ENCODE data around the gene EPHB2.
A peak's percentile ranks its signal among the peaks of the same experiment; 100 is the strongest.

EPHB2 gene

DNA sequence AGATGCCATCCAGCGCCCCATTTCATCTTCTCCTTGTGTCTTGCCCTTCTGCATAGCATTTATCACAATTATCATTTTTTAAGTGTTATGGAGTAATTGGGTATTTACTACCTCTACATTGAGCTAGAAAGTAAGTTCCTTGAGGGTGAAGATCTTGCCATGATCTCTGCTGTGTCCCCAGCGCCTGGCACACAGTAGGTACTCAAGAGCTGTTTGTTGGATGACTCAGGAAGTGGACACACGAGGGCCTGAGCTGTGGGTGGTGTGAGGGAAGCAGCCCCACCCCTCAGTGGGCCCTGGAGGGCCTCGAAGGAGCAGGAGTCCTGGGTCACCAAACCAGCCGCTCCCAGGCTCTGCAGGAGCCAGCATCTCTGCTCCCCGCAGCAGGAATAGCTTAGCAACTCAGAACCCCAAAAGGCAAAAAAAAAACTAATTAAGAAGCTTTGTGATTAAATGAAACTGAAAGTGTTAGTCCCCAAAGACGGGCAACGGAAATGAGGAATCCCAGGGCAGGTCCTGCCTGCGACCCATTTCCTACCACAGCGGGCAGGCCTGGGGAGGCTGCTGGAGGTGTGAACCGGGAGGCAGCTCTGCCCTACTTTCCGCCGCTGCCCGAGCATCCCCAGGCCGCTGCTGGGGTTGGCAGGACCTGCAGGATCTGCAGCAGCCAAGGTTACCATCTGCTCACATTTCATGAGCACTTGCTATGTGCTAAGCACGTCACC, 174.3 kb downstream of the EPHB2 start:
- no peak overlapping the region for H3K27ac ChIP-seq (ENCODE audit: insufficient read depth in 1 of 2, low read depth in 1 of 2, low read length in 2 of 2, poor library complexity in 1 of 2, severe bottlenecking in 2 of 2)
- peak overlapping the region in 3 of 7 experiments; percentile 14 to 60 (median 40) for H3K4me3 ChIP-seq (ENCODE audit: control insufficient read depth in 1 of 7, extremely low read depth in 1 of 7, insufficient read depth in 4 of 7, low read depth in 2 of 7, low read length in 6 of 7)
- H3K36me3 ChIP-seq (ENCODE audit: control insufficient read depth in 4 of 4, insufficient read depth in 4 of 4, low read length in 3 of 4), result no peaks in the 10 kb centered on the region
- ChIA-PET CTCF (interaction anchor here (1.3 to 1.9 kb wide), 2 partner anchors 11 to 181 kb away, joined by 3 to 6 read pairs; no protein-coding TSS in a partner anchor), POLR2A (interaction anchor here (1.0 kb wide), 1 partner anchor 17 kb away, joined by 6 read pairs; no protein-coding TSS in a partner anchor)
- H3K4me1 ChIP-seq (ENCODE audit: control extremely low read depth in 1 of 4, control insufficient read depth in 4 of 4, insufficient read depth in 4 of 4, low read length in 3 of 4), result peaks cover 0 to 13% (median 7%) of the 10 kb centered on the region in 4 experiments
- H3K27me3 ChIP-seq (replicated peaks in 2 of 5; ENCODE audit: control insufficient read depth in 4 of 5, insufficient read depth in 5 of 5, low read length in 4 of 5), result no peaks in the 10 kb centered on the region
- H3K9me3 ChIP-seq (ENCODE audit: control extremely low read depth in 1 of 5, control insufficient read depth in 4 of 5, insufficient read depth in 2 of 5, low read depth in 1 of 5, low read length in 4 of 5), result no peaks in the 10 kb centered on the region
- WGBS (ENCODE audit: insufficient coverage), result 17% methylated on average over 9 of the region's 16 CpGs
- peak; percentile 54 to 78 (median 75) for DNase-seq

- ChIA-PET POLR2A (no interaction called here), CTCF (interaction anchor here (1.3 to 1.9 kb wide), 2 partner anchors 13 to 182 kb away, joined by 3 to 6 read pairs; no protein-coding TSS in a partner anchor)
- Histone ChIP-seq H3K4me1 (ENCODE audit: control extremely low read depth in 1 of 4, control insufficient read depth in 4 of 4, insufficient read depth in 4 of 4, low read length in 3 of 4) (peaks cover 0 to 9% (median 5%) of the 10 kb centered on the region in 4 experiments), H3K27me3 (replicated peaks in 2 of 5; ENCODE audit: control insufficient read depth in 4 of 5, insufficient read depth in 5 of 5, low read length in 4 of 5) (peaks cover 0 to 1% (median 0%) of the 10 kb centered on the region in 5 experiments), H3K36me3 (ENCODE audit: control insufficient read depth in 4 of 4, insufficient read depth in 4 of 4, low read length in 3 of 4) (no peaks in the 10 kb centered on the region), H3K27ac (ENCODE audit: insufficient read depth in 1 of 2, low read depth in 1 of 2, low read length in 2 of 2, poor library complexity in 1 of 2, severe bottlenecking in 2 of 2) (no peak overlapping the region), H3K4me3 (ENCODE audit: control insufficient read depth in 1 of 7, extremely low read depth in 1 of 7, insufficient read depth in 4 of 7, low read depth in 2 of 7, low read length in 6 of 7) (no peak overlapping the region), H3K9me3 (ENCODE audit: control extremely low read depth in 1 of 5, control insufficient read depth in 4 of 5, insufficient read depth in 2 of 5, low read depth in 1 of 5, low read length in 4 of 5) (no peaks in the 10 kb centered on the region)
- no peak for DNase-seq
- 73% methylated on average over 4 of the region's 6 CpGs for WGBS (ENCODE audit: insufficient coverage)
These were observed 175.6 kb downstream of the EPHB2 start for GRCh38 chr1:22886211-22886610.

GRCh38 chr1:22887491-22887890, 176.9 kb downstream of the EPHB2 start:
- H3K9me3 ChIP-seq (ENCODE audit: control extremely low read depth in 1 of 5, control insufficient read depth in 4 of 5, insufficient read depth in 2 of 5, low read depth in 1 of 5, low read length in 4 of 5), result no peaks in the 10 kb centered on the region
- WGBS (ENCODE audit: insufficient coverage), result 94% methylated on average over 6 of the region's 7 CpGs
- DNase-seq, result no peak
- H3K4me1 ChIP-seq (ENCODE audit: control extremely low read depth in 1 of 4, control insufficient read depth in 4 of 4, insufficient read depth in 4 of 4, low read length in 3 of 4), result peaks cover 0 to 9% (median 5%) of the 10 kb centered on the region in 4 experiments
- H3K4me3 ChIP-seq (ENCODE audit: control insufficient read depth in 1 of 7, extremely low read depth in 1 of 7, insufficient read depth in 4 of 7, low read depth in 2 of 7, low read length in 6 of 7), result no peak overlapping the region
- no peaks in the 10 kb centered on the region for H3K36me3 ChIP-seq (ENCODE audit: control insufficient read depth in 4 of 4, insufficient read depth in 4 of 4, low read length in 3 of 4)
- H3K27me3 ChIP-seq (replicated peaks in 2 of 5; ENCODE audit: control insufficient read depth in 4 of 5, insufficient read depth in 5 of 5, low read length in 4 of 5), result peaks cover 0 to 4% (median 0%) of the 10 kb centered on the region in 5 experiments
- H3K27ac ChIP-seq (ENCODE audit: insufficient read depth in 1 of 2, low read depth in 1 of 2, low read length in 2 of 2, poor library complexity in 1 of 2, severe bottlenecking in 2 of 2), result no peak overlapping the region
- CTCF ChIA-PET, result interaction anchor here (1.2 to 1.9 kb wide), 3 partner anchors 9 to 190 kb away, joined by 3 to 10 read pairs (median 3); no protein-coding TSS in a partner anchor
- POLR2A ChIA-PET, result no interaction called here

DNA sequence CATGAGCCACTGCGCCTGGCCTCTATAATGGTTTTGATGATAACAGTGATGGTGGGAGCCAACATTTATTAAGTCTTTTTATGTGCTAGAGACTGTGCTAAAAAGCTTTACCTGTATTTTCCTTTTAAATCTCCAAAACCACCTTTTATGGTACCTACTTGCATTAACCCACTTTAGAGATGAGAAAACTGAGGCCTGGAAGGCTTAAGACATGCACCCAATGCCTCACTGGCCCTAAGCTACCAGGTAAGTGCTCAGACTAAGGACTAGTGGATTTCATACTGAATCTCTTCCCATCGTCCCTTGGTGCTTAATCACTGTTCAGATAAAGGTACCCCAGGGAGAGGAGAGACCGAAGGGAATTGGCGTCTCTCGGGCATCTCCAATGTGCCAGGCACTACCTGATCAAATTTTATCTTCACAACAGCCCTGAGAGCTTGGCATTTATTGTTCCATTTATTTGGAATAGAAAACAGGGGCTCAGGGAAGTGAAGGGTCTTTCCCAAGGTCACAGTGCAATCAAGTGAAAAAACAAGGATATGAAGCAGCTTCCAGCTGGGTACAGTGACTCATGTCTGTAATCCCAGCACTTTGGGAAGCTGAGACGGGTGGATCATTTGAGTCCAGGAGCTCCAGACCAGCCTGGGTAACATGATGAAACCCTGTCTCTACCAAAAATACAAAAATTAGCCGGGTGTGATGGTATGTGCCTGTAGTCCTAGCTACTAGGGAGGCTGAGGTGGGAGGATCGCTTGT, 177.9 kb downstream of the EPHB2 start:
- 86% methylated on average over 8 of the region's 8 CpGs for WGBS (ENCODE audit: insufficient coverage)
- CTCF ChIA-PET, result interaction anchor here (0.6 to 4.0 kb wide), 18 partner anchors 8 to 359 kb away, joined by 3 to 36 read pairs (median 3); no protein-coding TSS in a partner anchor

DNA sequence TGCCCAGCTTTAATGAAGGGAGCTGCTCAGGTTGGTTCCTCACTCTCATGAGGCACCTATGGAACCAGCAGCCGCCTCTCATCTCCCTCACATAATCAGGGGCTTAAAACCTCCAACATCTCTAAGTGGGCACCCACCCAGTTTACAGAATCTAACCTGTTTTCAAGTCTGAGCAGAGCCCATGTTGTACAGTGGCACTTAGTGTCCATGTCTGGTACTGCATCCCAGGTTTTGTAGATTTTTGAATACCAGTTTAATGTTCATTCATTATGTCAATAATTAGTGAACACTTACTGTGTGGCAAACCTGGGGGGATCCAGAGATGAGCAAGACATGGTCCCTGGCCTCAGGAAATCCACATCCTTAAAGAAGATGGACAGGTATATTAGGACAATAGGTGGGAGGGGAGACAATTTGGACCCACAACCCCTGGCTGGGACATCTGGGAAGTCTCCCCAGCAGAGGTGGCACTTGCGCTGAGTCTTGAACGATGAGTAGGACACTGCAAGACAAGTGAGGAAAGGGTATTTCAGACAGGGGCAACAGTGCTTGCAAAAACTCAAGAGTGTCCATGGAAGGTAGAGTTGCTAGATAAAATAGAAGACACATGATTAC, 178.7 kb downstream of the EPHB2 start:
- ChIA-PET POLR2A (no interaction called here), CTCF (interaction anchor here (0.6 to 4.0 kb wide), 17 partner anchors 11 to 468 kb away, joined by 3 to 36 read pairs (median 3); no protein-coding TSS in a partner anchor)
- H3K27ac ChIP-seq (ENCODE audit: insufficient read depth in 1 of 2, low read depth in 1 of 2, low read length in 2 of 2, poor library complexity in 1 of 2, severe bottlenecking in 2 of 2), result no peak overlapping the region
- H3K36me3 ChIP-seq (ENCODE audit: control insufficient read depth in 4 of 4, insufficient read depth in 4 of 4, low read length in 3 of 4), result no peaks in the 10 kb centered on the region
- H3K9me3 ChIP-seq (ENCODE audit: control extremely low read depth in 1 of 5, control insufficient read depth in 4 of 5, insufficient read depth in 2 of 5, low read depth in 1 of 5, low read length in 4 of 5), result no peaks in the 10 kb centered on the region
- 76% methylated on average over 3 of the region's 3 CpGs for WGBS (ENCODE audit: insufficient coverage)
- peaks cover 0 to 9% (median 5%) of the 10 kb centered on the region in 4 experiments for H3K4me1 ChIP-seq (ENCODE audit: control extremely low read depth in 1 of 4, control insufficient read depth in 4 of 4, insufficient read depth in 4 of 4, low read length in 3 of 4)
- peaks cover 0 to 5% (median 0%) of the 10 kb centered on the region in 5 experiments for H3K27me3 ChIP-seq (replicated peaks in 2 of 5; ENCODE audit: control insufficient read depth in 4 of 5, insufficient read depth in 5 of 5, low read length in 4 of 5)
- H3K4me3 ChIP-seq (ENCODE audit: control insufficient read depth in 1 of 7, extremely low read depth in 1 of 7, insufficient read depth in 4 of 7, low read depth in 2 of 7, low read length in 6 of 7), result no peak overlapping the region
- peak; percentile 31 to 62 (median 50) for DNase-seq

More for the DNA sequence above, 177.9 kb downstream of the EPHB2 start:
- POLR2A ChIA-PET, result no interaction called here
- DNase-seq, result no peak
- Histone ChIP-seq H3K4me1 (ENCODE audit: control extremely low read depth in 1 of 4, control insufficient read depth in 4 of 4, insufficient read depth in 4 of 4, low read length in 3 of 4) (peaks cover 0 to 9% (median 5%) of the 10 kb centered on the region in 4 experiments), H3K9me3 (ENCODE audit: control extremely low read depth in 1 of 5, control insufficient read depth in 4 of 5, insufficient read depth in 2 of 5, low read depth in 1 of 5, low read length in 4 of 5) (no peaks in the 10 kb centered on the region), H3K27me3 (replicated peaks in 2 of 5; ENCODE audit: control insufficient read depth in 4 of 5, insufficient read depth in 5 of 5, low read length in 4 of 5) (peaks cover 0 to 5% (median 0%) of the 10 kb centered on the region in 5 experiments), H3K4me3 (ENCODE audit: control insufficient read depth in 1 of 7, extremely low read depth in 1 of 7, insufficient read depth in 4 of 7, low read depth in 2 of 7, low read length in 6 of 7) (no peak overlapping the region), H3K27ac (ENCODE audit: insufficient read depth in 1 of 2, low read depth in 1 of 2, low read length in 2 of 2, poor library complexity in 1 of 2, severe bottlenecking in 2 of 2) (no peak overlapping the region), H3K36me3 (ENCODE audit: control insufficient read depth in 4 of 4, insufficient read depth in 4 of 4, low read length in 3 of 4) (no peaks in the 10 kb centered on the region)

DNA sequence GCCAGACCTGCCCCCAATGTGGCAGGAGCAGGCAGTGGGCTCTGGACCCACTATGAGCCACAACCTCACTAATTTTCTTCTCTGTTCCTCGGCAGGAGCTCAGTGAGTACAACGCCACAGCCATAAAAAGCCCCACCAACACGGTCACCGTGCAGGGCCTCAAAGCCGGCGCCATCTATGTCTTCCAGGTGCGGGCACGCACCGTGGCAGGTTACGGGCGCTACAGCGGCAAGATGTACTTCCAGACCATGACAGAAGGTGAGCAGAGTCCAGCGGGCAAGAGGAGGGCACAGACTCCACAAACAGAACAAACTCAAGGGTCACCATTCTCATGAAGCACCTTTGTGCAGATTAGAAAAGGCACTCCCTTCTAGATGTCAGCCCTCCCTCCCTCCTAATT, 182.2 kb downstream of the EPHB2 start:
- peaks cover 0 to 10% (median 0%) of the 10 kb centered on the region in 5 experiments for H3K27me3 ChIP-seq (replicated peaks in 2 of 5; ENCODE audit: control insufficient read depth in 4 of 5, insufficient read depth in 5 of 5, low read length in 4 of 5)
- no peaks in the 10 kb centered on the region for H3K4me1 ChIP-seq (ENCODE audit: control extremely low read depth in 1 of 4, control insufficient read depth in 4 of 4, insufficient read depth in 4 of 4, low read length in 3 of 4)
- 97% methylated on average over 10 of the region's 13 CpGs for WGBS (ENCODE audit: insufficient coverage)
- CTCF ChIA-PET, result no interaction called here
- no peak overlapping the region for H3K4me3 ChIP-seq (ENCODE audit: control insufficient read depth in 1 of 7, extremely low read depth in 1 of 7, insufficient read depth in 4 of 7, low read depth in 2 of 7, low read length in 6 of 7)
- H3K9me3 ChIP-seq (ENCODE audit: control extremely low read depth in 1 of 5, control insufficient read depth in 4 of 5, insufficient read depth in 2 of 5, low read depth in 1 of 5, low read length in 4 of 5), result no peaks in the 10 kb centered on the region
- no peak for DNase-seq
- POLR2A ChIA-PET, result no interaction called here
- no peak overlapping the region for H3K27ac ChIP-seq (ENCODE audit: insufficient read depth in 1 of 2, low read depth in 1 of 2, low read length in 2 of 2, poor library complexity in 1 of 2, severe bottlenecking in 2 of 2)
- H3K36me3 ChIP-seq (ENCODE audit: control insufficient read depth in 4 of 4, insufficient read depth in 4 of 4, low read length in 3 of 4), result no peaks in the 10 kb centered on the region
